ENCODE measurements around the gene IBTK.
A peak's percentile ranks its signal among the peaks of the same experiment; 100 is the strongest.
"Not testable (repeated sequence)": the region's sequence is repeated elsewhere in the genome, so short reads cannot be mapped to it uniquely, and the experiment has no call there.

IBTK gene

GRCh38 chr6:82197784-82198183 is 49.8 kb downstream of the IBTK start:
- no peak overlapping the region for H3K4me3 ChIP-seq (ENCODE audit: low read length)
- DNase-seq (ENCODE audit: low read depth), result no peak
- TF ChIP-seq CTCF (conservative IDR thresholded peaks at IDR 0.05; ENCODE audit: low read length), result no peak

GRCh38 chr6:82197245-82197644 is 50.3 kb downstream of the IBTK start:
- not testable (repeated sequence) for H3K4me3 ChIP-seq (ENCODE audit: low read length); DNase-seq (ENCODE audit: low read depth)

- no peak overlapping the region for H3K4me3 ChIP-seq (ENCODE audit: low read length)
- no peak for TF ChIP-seq CTCF (conservative IDR thresholded peaks at IDR 0.05; ENCODE audit: low read length)
- DNase-seq (ENCODE audit: low read depth), result no peak
Observed at GRCh38 chr6:82196161-82196560, 51.4 kb downstream of the IBTK start.

GRCh38 chr6:82195619-82196018 is 51.9 kb downstream of the IBTK start:
- no peak for TF ChIP-seq CTCF (conservative IDR thresholded peaks at IDR 0.05; ENCODE audit: low read length)
- H3K4me3 ChIP-seq (ENCODE audit: low read length), result no peak overlapping the region
- DNase-seq (ENCODE audit: low read depth), result no peak

GRCh38 chr6:82185948-82186535 is 61.5 kb downstream of the IBTK start:
- no peak overlapping the region for H3K4me3 ChIP-seq (ENCODE audit: low read length)
- peak; percentile 25 for DNase-seq (ENCODE audit: low read depth)
- TF ChIP-seq CTCF (conservative IDR thresholded peaks at IDR 0.05; ENCODE audit: low read length), result no peak

GRCh38 chr6:82183642-82184282 is 63.8 kb downstream of the IBTK start:
- H3K4me3 ChIP-seq (ENCODE audit: low read length), result no peak overlapping the region
- TF ChIP-seq CTCF (conservative IDR thresholded peaks at IDR 0.05; ENCODE audit: low read length), result no peak
- peak; percentile 23 for DNase-seq (ENCODE audit: low read depth)

GRCh38 chr6:82182756-82183155 is 64.8 kb downstream of the IBTK start:
- DNase-seq (ENCODE audit: low read depth), result peak; percentile 57
- no peak overlapping the region for H3K4me3 ChIP-seq (ENCODE audit: low read length)

More at GRCh38 chr6:82182756-82183155, 64.8 kb downstream of the IBTK start:
- TF ChIP-seq CTCF (conservative IDR thresholded peaks at IDR 0.05; ENCODE audit: low read length), result no peak
